Activated T-helper 1 cell treated with Interleukin-2 at 50 U/mL for 16 hours (primary cell): ENCODE data around the gene MAST2.
"Not testable (repeated sequence)": the region's sequence is repeated elsewhere in the genome, so short reads cannot be mapped to it uniquely, and the experiment has no call there.

Experiments used
- DNase-seq: peaks from one replicate; pipeline ENCODE4 v3.0.0-alpha.2; 2020; ENCODE audit warnings: low read depth

Gene MAST2

GRCh38 chr1:45814776-45815175, 11.4 kb downstream of the MAST2 start:
- no peak for DNase-seq

DNA sequence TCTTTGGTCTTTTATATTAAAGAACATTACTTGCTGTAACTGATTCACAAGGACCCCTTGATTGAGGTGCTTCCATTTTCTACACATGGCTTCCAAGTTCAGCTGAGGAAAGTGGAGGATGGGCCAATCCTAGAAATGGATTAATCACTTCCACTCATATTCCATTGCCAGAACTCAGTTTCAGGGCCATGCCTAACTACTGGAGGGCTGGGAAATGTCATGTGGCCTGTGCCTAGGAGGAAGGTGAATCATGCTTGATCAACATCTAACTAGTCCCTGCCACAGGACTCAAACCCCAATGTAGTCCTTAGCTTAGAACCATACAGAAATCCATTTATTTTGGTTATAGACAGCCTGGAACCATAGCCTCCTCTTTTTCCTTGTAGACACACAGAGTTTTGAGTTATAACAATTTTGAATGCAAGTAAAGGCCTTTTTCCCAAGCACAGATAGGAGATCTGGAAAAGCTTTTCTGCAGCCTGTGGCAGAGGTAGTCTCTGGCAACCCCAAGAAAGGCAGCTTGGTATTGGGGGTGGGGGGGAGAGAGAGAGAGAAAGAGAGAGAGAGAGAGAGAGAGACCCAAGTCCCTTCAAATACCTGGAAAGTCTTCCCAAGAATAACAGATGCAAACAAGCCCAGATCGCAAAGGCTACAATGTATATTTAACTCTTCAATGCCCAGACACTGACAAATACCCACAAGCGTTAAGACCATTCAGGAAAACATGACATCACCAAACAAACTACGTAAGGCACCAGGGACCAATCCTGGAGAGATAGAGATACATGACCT, 12.5 kb downstream of the MAST2 start:
- DNase-seq = no peak

- no peak for DNase-seq
These were observed 16.8 kb downstream of the MAST2 start for GRCh38 chr1:45820173-45820572.

- DNase-seq = no peak
These were observed 17.4 kb downstream of the MAST2 start for GRCh38 chr1:45820788-45821187.

DNA sequence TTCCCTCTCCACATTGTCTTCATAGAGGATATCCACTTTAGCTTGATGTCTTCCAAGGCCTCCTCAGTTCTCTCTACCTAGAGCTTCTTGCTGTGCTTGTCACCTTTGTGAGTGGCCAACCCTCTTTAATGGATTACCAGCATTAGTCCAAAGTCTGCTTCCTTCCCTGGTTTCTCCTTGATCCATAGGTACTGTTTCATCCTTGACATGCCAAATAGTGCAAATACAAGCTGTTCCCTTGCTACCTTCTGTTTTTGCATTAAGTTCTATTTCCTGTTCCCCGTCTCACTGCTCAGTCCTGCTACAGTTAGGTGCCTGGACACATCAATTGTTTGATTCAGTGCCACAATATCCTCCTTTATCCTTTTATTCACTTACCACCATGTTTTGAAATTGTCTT, 19.2 kb downstream of the MAST2 start:
- no peak for DNase-seq

- DNase-seq = no peak
These were observed 21.2 kb downstream of the MAST2 start for GRCh38 chr1:45824607-45825006.

- no peak for DNase-seq
These were observed 23.8 kb downstream of the MAST2 start for GRCh38 chr1:45827256-45827655.

DNA sequence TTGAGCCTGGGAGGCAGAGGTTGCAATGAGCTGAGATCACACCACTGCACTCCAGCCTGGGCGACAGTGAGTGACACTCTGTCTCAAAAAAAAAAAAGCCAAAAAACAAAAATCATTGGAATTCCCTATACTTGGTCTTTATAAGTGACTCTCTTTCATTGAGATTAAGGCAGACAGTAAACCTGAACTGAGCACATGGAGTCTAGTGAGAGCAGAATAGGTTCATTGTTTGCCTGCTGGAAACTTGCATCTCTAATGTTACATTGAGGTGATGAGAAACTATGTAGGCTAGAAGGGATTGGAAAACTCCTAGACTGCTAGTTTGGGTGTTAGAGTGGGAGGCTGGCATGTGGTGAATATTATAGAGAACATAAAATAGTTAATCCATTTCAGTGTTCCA, 25.4 kb downstream of the MAST2 start:
- DNase-seq = no peak

GRCh38 chr1:45833361-45833760, 29.9 kb downstream of the MAST2 start:
- no peak for DNase-seq

- DNase-seq = no peak
These were observed 31.3 kb downstream of the MAST2 start for GRCh38 chr1:45834689-45835088.

DNA sequence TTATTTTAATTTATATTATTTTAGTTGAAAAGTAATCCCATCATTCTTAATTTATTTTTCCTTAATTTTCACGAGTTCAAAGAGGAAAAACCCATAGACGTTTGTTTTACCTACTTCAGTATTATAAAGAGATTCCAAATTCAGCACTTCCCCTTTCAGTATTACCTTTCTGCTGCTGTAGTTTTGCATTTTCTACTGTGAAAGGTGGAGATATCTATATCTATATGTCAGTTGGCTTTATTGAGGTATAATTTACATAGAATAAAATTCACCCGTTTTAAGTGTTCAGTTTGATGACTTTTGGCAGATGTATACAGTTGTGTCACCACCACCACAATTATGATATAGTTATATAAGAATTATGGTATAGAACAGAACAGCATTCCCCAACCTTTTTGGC, 33.0 kb downstream of the MAST2 start:
- no peak for DNase-seq

- DNase-seq = not testable (repeated sequence)
These were observed 33.4 kb downstream of the MAST2 start for GRCh38 chr1:45836861-45837260.

GRCh38 chr1:45838322-45838721, 34.9 kb downstream of the MAST2 start:
- not testable (repeated sequence) for DNase-seq

GRCh38 chr1:45840704-45841103, 37.3 kb downstream of the MAST2 start:
- DNase-seq = no peak

GRCh38 chr1:45842786-45843185, 39.4 kb downstream of the MAST2 start:
- no peak for DNase-seq

DNA sequence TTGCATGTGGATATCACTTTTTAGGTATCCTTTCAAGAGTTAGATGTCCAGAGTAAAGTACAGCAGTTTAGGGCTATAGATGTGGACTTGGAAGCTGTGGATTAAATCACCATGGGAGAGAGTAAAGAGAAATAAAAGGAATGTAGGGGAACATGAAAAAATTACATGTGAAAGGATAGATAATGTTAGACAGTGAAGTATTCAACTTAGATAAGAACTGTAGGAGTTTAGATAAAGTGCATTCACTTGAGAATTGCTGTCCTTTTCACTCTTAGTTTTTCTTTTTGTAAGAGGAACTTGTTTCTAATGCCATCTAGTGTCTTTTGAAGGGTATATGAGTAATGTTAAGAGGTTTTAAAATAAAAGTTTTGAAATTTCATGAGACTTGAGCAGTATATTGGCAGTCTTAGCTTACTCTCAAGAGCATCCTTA, 40.1 kb downstream of the MAST2 start:
- no peak for DNase-seq

- not testable (repeated sequence) for DNase-seq
These were observed 40.6 kb downstream of the MAST2 start for GRCh38 chr1:45844000-45844399.

DNA sequence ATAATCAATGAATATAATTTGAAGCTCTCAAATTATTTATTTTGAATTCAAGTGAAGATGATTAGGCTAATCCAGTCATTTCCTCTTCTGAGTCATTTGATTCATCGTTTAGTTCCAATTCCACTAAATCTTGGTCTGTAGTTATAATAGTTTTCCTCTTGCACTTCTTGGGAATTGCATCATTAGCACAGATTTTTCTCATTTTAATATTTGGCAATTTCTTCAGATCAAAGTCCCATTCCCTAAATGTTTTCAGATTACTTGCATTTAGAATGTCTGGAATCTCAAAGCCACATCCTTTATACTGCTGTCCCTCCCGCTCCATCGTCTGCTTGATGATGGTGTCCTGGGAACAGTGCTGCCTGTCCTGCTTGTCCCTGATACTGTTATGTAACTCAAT, 43.5 kb downstream of the MAST2 start:
- DNase-seq = no peak

DNA sequence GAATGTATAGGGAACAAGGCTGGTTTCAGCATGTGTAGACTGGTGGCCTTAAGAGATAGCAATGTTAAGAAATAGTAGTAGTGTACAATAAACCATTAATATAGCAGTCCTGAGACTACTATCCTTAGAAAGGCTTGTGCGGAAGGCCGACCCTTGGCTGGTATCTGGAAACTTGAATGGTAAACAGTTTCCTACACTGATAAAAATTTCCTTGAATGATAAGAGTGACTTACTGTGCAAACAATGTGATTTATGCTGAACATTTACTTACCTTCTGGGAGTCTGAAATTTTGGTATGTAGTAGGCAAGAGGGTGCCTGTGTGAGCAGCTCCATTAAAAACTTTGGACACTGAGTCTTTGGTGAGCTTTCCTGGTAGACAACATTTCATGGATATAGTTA, 44.7 kb downstream of the MAST2 start:
- DNase-seq = no peak

- DNase-seq = no peak
These were observed 45.3 kb downstream of the MAST2 start for GRCh38 chr1:45848714-45849113.

- no peak for DNase-seq
These were observed 46.6 kb downstream of the MAST2 start for GRCh38 chr1:45850017-45850416.

DNA sequence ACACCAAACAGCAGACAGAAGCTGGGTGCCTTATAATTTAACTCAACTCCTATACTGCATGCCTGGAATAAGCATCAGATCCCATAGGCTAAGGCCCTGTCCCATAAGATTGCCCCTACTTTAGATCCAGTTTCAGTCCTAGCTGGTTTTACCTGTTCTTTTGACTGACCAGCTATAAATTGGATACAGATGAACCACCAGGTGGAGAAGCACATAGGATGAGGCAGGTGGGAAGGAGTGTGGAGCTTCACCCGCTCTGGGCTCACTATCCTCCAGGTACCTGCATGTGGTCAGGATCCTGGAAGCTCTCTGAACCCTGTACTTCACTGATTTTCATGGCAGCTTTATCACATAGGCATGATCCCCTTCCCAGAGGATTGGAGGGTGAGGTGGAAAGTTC, 51.3 kb downstream of the MAST2 start:
- no peak for DNase-seq

DNA sequence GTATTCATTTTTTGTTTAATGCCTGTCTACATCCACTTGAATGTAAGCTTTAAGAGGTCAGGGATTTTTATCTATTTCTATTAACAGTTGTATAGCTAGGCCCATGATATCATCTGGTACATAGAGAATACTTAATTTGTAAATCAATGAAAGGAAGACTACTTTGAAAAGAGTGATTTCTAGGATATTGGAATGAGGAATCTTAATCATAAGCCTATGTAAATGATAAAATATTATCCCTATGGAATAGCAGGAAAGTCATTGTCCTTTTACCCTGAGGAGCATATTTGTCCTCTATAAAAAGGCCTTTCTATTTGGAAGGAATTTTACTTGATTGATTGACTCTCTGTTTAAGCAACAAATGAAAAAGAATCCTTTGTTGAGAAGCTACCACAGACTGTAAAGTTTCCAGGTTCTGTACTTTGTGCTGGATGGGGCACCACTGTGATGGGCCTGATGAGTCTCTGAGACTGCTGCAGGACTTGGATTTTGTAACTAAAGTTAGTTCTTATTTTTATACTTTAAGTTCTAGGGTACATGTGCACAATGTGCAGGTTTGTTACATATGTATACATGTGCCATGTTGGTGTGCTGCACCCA, 53.8 kb downstream of the MAST2 start:
- no peak for DNase-seq
